ENCODE data around the gene TMEM119. TPM values are rescaled to one million over a fixed set of nuclear protein-coding genes. Genes with fewer than 3 reads are reported as not detected.
A peak's percentile ranks its signal among the peaks of the same experiment; 100 is the strongest.

TMEM119 gene
- total and polyA plus RNA-seq, 10 of the 15 experiments (the other 5 are each of a cell fraction or from before 2014, with no cell fraction given): 0.11 to 0.44 (median 0.19) TPM; not detected in 5

- TF ChIP-seq BHLHE40 (IDR thresholded peaks at IDR 0.05; ENCODE audit: borderline replicate concordance in 1 of 2, low read depth in 2 of 2, low read length in 1 of 2): peak; percentile 90 to 97
- no peak for TF ChIP-seq SUZ12 (IDR thresholded peaks at IDR 0.05; ENCODE audit: unreplicated experiment)
- no peak for TF ChIP-seq ZZZ3 (IDR thresholded peaks at IDR 0.05; ENCODE audit: control insufficient read depth, insufficient read length, low read depth)
- no peak for TF ChIP-seq EED (IDR thresholded peaks at IDR 0.05; ENCODE audit: low read depth)
- TF ChIP-seq IKZF1 (conservative IDR thresholded peaks at IDR 0.05): peak; percentile 74
- TF ChIP-seq NR2C2 (IDR thresholded peaks at IDR 0.05; ENCODE audit: borderline replicate concordance, control insufficient read depth, insufficient read length, low read depth): no peak
- no peak for TF ChIP-seq SKIL (IDR thresholded peaks at IDR 0.05; ENCODE audit: low read depth, poor library complexity, severe bottlenecking)
- TF ChIP-seq TAF1 (IDR thresholded peaks at IDR 0.05; ENCODE audit: borderline replicate concordance, low read depth, low read length): peak; percentile 89; the same call in 1 of the 2 replicates
- TF ChIP-seq ZNF384 (IDR thresholded peaks at IDR 0.05; ENCODE audit: borderline replicate concordance, low read depth, low read length): no peak
- no peak for TF ChIP-seq E2F8 (IDR thresholded peaks at IDR 0.05; ENCODE audit: low read depth, partially characterized antibody)
- peak; percentile 72 for TF ChIP-seq NRF1 (conservative IDR thresholded peaks at IDR 0.05; ENCODE audit: low read depth, low read length)
- no peak for TF ChIP-seq KAT2A (conservative IDR thresholded peaks at IDR 0.05; ENCODE audit: control insufficient read depth, low read depth, low read length)
- peak; percentile 83 for TF ChIP-seq NBN (IDR thresholded peaks at IDR 0.05)
- peak; percentile 88 for TF ChIP-seq ATF7 (IDR thresholded peaks at IDR 0.05; ENCODE audit: low read depth)
- no peak for TF ChIP-seq SMC3 (IDR thresholded peaks at IDR 0.05; ENCODE audit: borderline replicate concordance, low read length)
- TF ChIP-seq SIN3A (IDR thresholded peaks at IDR 0.05; ENCODE audit: low read depth, low read length): peak; percentile 93
- TF ChIP-seq ZNF687 (IDR thresholded peaks at IDR 0.05): peak; percentile 65
- peak; percentile 70 for TF ChIP-seq KLF5 (IDR thresholded peaks at IDR 0.05; ENCODE audit: partially characterized antibody)
- no peak for TF ChIP-seq BRCA1 (IDR thresholded peaks at IDR 0.05; ENCODE audit: low read depth, low read length)
- no peak for TF ChIP-seq TCF3 (IDR thresholded peaks at IDR 0.05; ENCODE audit: borderline replicate concordance, insufficient read depth, low read depth, low read length)
- no peak for TF ChIP-seq CREB1 (IDR thresholded peaks at IDR 0.05; ENCODE audit: low read depth)
- TF ChIP-seq ESRRA (IDR thresholded peaks at IDR 0.05; ENCODE audit: low read length): 0 out of 2 replicates have a peak, but pooled peaks have one; percentile 27
Observed at GRCh38 chr12:108562348-108563135, 35.3 kb downstream of the TMEM119 start, which contains the start of gene ISCU (continued).

Data from GM12878 (cell line).